Cardiac muscle cell (in vitro differentiated cells and primary cell): ENCODE measurements around the gene ALKAL2. TPM values are rescaled to one million over a fixed set of nuclear protein-coding genes. Genes with fewer than 3 reads are reported as not detected.
"Not testable (repeated sequence)": the region's sequence is repeated elsewhere in the genome, so short reads cannot be mapped to it uniquely, and the experiment has no call there.

Experiments
- DNase-seq, 2 donors: peaks; one replicate each; pipeline versions ENCODE4 v3.0.0 to v3.0.0-alpha.2; 2010 to 2017; ENCODE audit warnings: low read depth in 1 of 2, low spot score in 1 of 2
- H3K27ac ChIP-seq: fragments of 200-600 bp; sonication (generic); 2 replicates; pipeline ENCODE4 v1.5.1; 2016
- H3K27me3 ChIP-seq: fragments of 200-600 bp; sonication (generic); 2 replicates; pipeline ENCODE4 v1.6.0; 2016; ENCODE audit warnings: control low read depth
- H3K36me3 ChIP-seq: fragments of 200-600 bp; sonication (generic); 2 replicates; pipeline ENCODE4 v1.5.1; 2016; ENCODE audit warnings: control low read depth
- H3K4me1 ChIP-seq: fragments of 200-600 bp; sonication (generic); 2 replicates; pipeline ENCODE4 v1.8.1; 2017; ENCODE audit warnings: low read depth, mild to moderate bottlenecking, mixed run types
- H3K4me3 ChIP-seq: fragments of 200-600 bp; sonication (generic); 2 replicates; pipeline ENCODE4 v1.5.1; 2016; ENCODE audit warnings: mild to moderate bottlenecking
- H3K9me3 ChIP-seq: fragments of 200-600 bp; sonication (generic); 2 replicates; pipeline ENCODE4 v1.5.1; 2017; ENCODE audit warnings: low read depth, mild to moderate bottlenecking, control low read depth
- polyA plus RNA-seq: library from polyadenylated mRNA; unstranded; fragments of >200 nt; fragmentation: Nextera tagmentation; extraction: Ambion mirVana; gene quantifications from 2 replicates; pipeline ENCODE4 v1.2.1, GENCODE V29; 2016
- total RNA-seq: library from RNA; depleted of rRNA; stranded (reverse); fragments of >200 nt; gene quantifications from 2 replicates; pipeline ENCODE4 v1.2.3, GENCODE V29; 2016
- TF ChIP-seq, protein P1 (sequence below): IDR thresholded peaks from 2 replicates; pipeline ENCODE4 v1.5.1; 2012; ENCODE audit warnings: low read depth, mild to moderate bottlenecking, low read length

The ALKAL2 gene
- total RNA-seq (0.95 TPM in 1 of 2 replicates, not detected in the other), polyA plus RNA-seq (1.4 and 1.6 TPM in 2 replicates)

- H3K4me1 ChIP-seq: peaks cover 7% of the 10 kb centered on the region
- peaks cover 88% of the 10 kb centered on the region for H3K27me3 ChIP-seq
- TF ChIP-seq, protein P1, sequence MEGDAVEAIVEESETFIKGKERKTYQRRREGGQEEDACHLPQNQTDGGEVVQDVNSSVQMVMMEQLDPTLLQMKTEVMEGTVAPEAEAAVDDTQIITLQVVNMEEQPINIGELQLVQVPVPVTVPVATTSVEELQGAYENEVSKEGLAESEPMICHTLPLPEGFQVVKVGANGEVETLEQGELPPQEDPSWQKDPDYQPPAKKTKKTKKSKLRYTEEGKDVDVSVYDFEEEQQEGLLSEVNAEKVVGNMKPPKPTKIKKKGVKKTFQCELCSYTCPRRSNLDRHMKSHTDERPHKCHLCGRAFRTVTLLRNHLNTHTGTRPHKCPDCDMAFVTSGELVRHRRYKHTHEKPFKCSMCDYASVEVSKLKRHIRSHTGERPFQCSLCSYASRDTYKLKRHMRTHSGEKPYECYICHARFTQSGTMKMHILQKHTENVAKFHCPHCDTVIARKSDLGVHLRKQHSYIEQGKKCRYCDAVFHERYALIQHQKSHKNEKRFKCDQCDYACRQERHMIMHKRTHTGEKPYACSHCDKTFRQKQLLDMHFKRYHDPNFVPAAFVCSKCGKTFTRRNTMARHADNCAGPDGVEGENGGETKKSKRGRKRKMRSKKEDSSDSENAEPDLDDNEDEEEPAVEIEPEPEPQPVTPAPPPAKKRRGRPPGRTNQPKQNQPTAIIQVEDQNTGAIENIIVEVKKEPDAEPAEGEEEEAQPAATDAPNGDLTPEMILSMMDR: no peak
- H3K9me3 ChIP-seq: no peaks in the 10 kb centered on the region
- H3K27ac ChIP-seq: no peak within 1 kb of the TSS
- peak in 1 of 2 donors; percentile 29 for DNase-seq
- no peaks in the 10 kb centered on the region for H3K36me3 ChIP-seq
- peak within 1 kb of the TSS; percentile 24 for H3K4me3 ChIP-seq
These were observed at the start of gene ALKAL2 for GRCh38 chr2:287911-288757. ALKAL2 (minus strand) TSS chr2:288091; CDS start chr2:287835, 256 bp downstream.

GRCh38 chr2:336949-337348 lies 49.1 kb upstream of the ALKAL2 start:
- H3K27ac ChIP-seq, H3K4me1 ChIP-seq, DNase-seq: not testable (repeated sequence)

GRCh38 chr2:336360-336759 lies 48.5 kb upstream of the ALKAL2 start:
- H3K36me3 ChIP-seq: no peaks in the 10 kb centered on the region
- H3K27ac ChIP-seq: no peak overlapping the region
- TF ChIP-seq, protein P1: no peak
- no peaks in the 10 kb centered on the region for H3K9me3 ChIP-seq
- DNase-seq: no peak
- no peaks in the 10 kb centered on the region for H3K4me1 ChIP-seq
- H3K27me3 ChIP-seq: no peaks in the 10 kb centered on the region
- no peak overlapping the region for H3K4me3 ChIP-seq

More at GRCh38 chr2:336949-337348, 49.1 kb upstream of the ALKAL2 start:
- not testable (repeated sequence) for H3K36me3 ChIP-seq, H3K27me3 ChIP-seq, H3K4me3 ChIP-seq, H3K9me3 ChIP-seq

DNA sequence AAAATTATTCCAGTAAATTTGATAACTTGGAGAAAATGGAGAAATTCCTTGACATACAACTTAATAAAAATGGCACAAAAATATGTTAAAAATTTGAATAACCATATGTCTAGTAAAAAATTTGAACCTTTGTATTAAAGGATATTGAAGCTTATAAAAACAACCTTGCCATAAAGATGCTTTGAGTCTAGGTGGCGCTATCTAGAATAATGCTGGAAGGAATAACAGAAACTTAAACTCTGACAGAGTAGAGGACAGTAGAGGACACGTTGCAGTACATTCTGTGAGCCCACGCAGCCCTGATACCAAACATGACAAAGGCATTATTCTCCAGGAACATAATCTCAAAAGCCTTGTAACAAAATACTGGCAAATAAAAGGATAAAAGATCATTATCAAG lies 44.7 kb upstream of the ALKAL2 start:
- no peaks in the 10 kb centered on the region for H3K27me3 ChIP-seq
- TF ChIP-seq, protein P1: no peak
- no peak for DNase-seq
- H3K27ac ChIP-seq: no peak overlapping the region
- no peak overlapping the region for H3K4me3 ChIP-seq
- H3K9me3 ChIP-seq: no peaks in the 10 kb centered on the region
- no peaks in the 10 kb centered on the region for H3K4me1 ChIP-seq
- H3K36me3 ChIP-seq: no peaks in the 10 kb centered on the region

GRCh38 chr2:328761-329160 lies 40.9 kb upstream of the ALKAL2 start:
- Histone ChIP-seq H3K4me3 (no peak overlapping the region), H3K9me3 (no peaks in the 10 kb centered on the region), H3K4me1 (no peaks in the 10 kb centered on the region), H3K27me3 (no peaks in the 10 kb centered on the region), H3K27ac (no peak overlapping the region), H3K36me3 (no peaks in the 10 kb centered on the region)
- TF ChIP-seq, protein P1: no peak
- DNase-seq: no peak

DNA sequence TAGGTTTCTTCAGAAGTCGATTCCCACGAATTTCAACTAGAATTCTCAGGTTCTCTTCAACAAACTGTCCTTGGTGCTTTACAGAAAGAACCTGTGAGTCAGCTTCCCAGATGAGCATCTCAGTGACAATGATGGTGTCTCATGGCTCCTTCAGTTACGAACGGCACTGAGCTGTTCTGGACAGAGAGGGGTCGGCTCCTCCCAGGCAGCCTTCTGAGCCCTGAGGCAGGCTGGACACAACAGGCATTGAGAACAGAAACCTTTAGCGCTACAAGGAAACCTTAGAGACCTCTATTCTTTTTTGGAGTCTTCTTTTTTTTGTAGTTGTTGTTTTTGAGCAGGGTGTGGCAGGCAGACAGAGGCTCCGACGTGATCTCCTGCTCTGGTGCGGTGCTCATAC lies 35.1 kb upstream of the ALKAL2 start:
- no peak for DNase-seq
- TF ChIP-seq, protein P1: no peak
- Histone ChIP-seq H3K9me3 (no peaks in the 10 kb centered on the region), H3K27me3 (no peaks in the 10 kb centered on the region), H3K4me1 (no peaks in the 10 kb centered on the region), H3K4me3 (no peak overlapping the region), H3K36me3 (no peaks in the 10 kb centered on the region), H3K27ac (no peak overlapping the region)
